ENCODE data around the gene PGBD4.

Gene PGBD4

GRCh38 chr15:34101366-34102174 is at the start of gene PGBD4, which contains the start of gene EMC7:
PGBD4 (plus strand) TSS chr15:34102083; CDS start chr15:34102532, 449 bp downstream.
EMC7 (minus strand) TSS chr15:34101862; CDS start chr15:34101839, 23 bp downstream.
- DNase-seq (ENCODE audit: low spot score), result peak; percentile 72

GRCh38 chr15:34054081-34054707 is 47.7 kb upstream of the PGBD4 start:
- no peak for DNase-seq (ENCODE audit: low spot score)

GRCh38 chr15:34055868-34056595 is 45.9 kb upstream of the PGBD4 start:
- no peak for DNase-seq (ENCODE audit: low spot score)

- no peak for DNase-seq (ENCODE audit: low spot score)
These were observed 45.0 kb upstream of the PGBD4 start for GRCh38 chr15:34056911-34057310.

GRCh38 chr15:34059476-34059875 is 42.4 kb upstream of the PGBD4 start:
- DNase-seq (ENCODE audit: low spot score), result no peak

- DNase-seq (ENCODE audit: low spot score), result no peak
These were observed 41.9 kb upstream of the PGBD4 start for GRCh38 chr15:34059946-34060345.

- DNase-seq (ENCODE audit: low spot score), result no peak
These were observed 37.4 kb upstream of the PGBD4 start for GRCh38 chr15:34064438-34064837.

- no peak for DNase-seq (ENCODE audit: low spot score)
These were observed 36.6 kb upstream of the PGBD4 start for GRCh38 chr15:34065261-34065660.

- DNase-seq (ENCODE audit: low spot score), result no peak
These were observed 35.9 kb upstream of the PGBD4 start for GRCh38 chr15:34065941-34066340.

GRCh38 chr15:34070003-34070402 is 31.9 kb upstream of the PGBD4 start:
- no peak for DNase-seq (ENCODE audit: low spot score)

- no peak for DNase-seq (ENCODE audit: low spot score)
These were observed 25.1 kb upstream of the PGBD4 start for GRCh38 chr15:34076785-34077184.

GRCh38 chr15:34078900-34079299 is 23.0 kb upstream of the PGBD4 start:
- DNase-seq (ENCODE audit: low spot score), result no peak

- no peak for DNase-seq (ENCODE audit: low spot score)
These were observed 22.0 kb upstream of the PGBD4 start for GRCh38 chr15:34079904-34080303.

GRCh38 chr15:34084086-34084485 is 17.8 kb upstream of the PGBD4 start:
- no peak for DNase-seq (ENCODE audit: low spot score)

- DNase-seq (ENCODE audit: low spot score), result no peak
These were observed 16.1 kb upstream of the PGBD4 start for GRCh38 chr15:34085746-34086145.

- no peak for DNase-seq (ENCODE audit: low spot score)
These were observed 2.0 kb upstream of the PGBD4 start for GRCh38 chr15:34099914-34100313.

GRCh38 chr15:34102175-34102925 is 467 bp downstream of the PGBD4 start:
- no peak for DNase-seq (ENCODE audit: low spot score)

- DNase-seq (ENCODE audit: low spot score), result no peak
These were observed 4.5 kb downstream of the PGBD4 start for GRCh38 chr15:34106423-34106822.

GRCh38 chr15:34107315-34107714 is 5.4 kb downstream of the PGBD4 start:
- DNase-seq (ENCODE audit: low spot score), result no peak

- no peak for DNase-seq (ENCODE audit: low spot score)
These were observed 8.1 kb downstream of the PGBD4 start for GRCh38 chr15:34109797-34110663.

GRCh38 chr15:34111488-34111887 is 9.6 kb downstream of the PGBD4 start:
- DNase-seq (ENCODE audit: low spot score), result no peak
